AG04450 (cell line): ENCODE measurements around the gene NAA16. TPM values are rescaled to one million over a fixed set of nuclear protein-coding genes. Genes with fewer than 3 reads are reported as not detected.
"Not testable (repeated sequence)": the region's sequence is repeated elsewhere in the genome, so short reads cannot be mapped to it uniquely, and the experiment has no call there.

Experiments
- CTCF ChIA-PET: fragments of 300-600, 350-600 bp; formaldehyde crosslinking; extraction: SDS; loops from one replicate; lab custom pipeline; 2022; ENCODE audit warnings: antibody characterized with exemption, inconsistent platforms; lab: Charles Lee
- POLR2A ChIA-PET: fragments of 350-600 bp; formaldehyde crosslinking; extraction: SDS; loops from one replicate; lab custom pipeline; 2021; ENCODE audit warnings: antibody characterized with exemption, inconsistent platforms; lab: Yijun Ruan, JAX
- DNase-seq: peaks from one replicate; pipeline ENCODE4 v3.0.0-alpha.2; 2011; ENCODE audit warnings: low read depth, low spot score
- H3K27ac ChIP-seq: one replicate; pipeline ENCODE4 v1.5.1; 2012; ENCODE audit warnings: low read depth, low read length, control low read depth
- H3K27me3 ChIP-seq: one replicate; pipeline ENCODE4 v1.6.0; 2012; ENCODE audit warnings: low read length; ENCODE audit not compliant: control insufficient read depth, insufficient read depth
- H3K4me3 ChIP-seq: 2 replicates; pipeline ENCODE4 v1.5.1; 2011; ENCODE audit warnings: mild to moderate bottlenecking, low read depth, low read length, control low read depth
- H3K9me3 ChIP-seq: 2 replicates; pipeline ENCODE4 v1.5.1; 2012; ENCODE audit warnings: low read length; ENCODE audit not compliant: control insufficient read depth, insufficient read depth
- CTCF ChIP-seq: IDR thresholded peaks from 2 replicates; pipeline ENCODE4 v1.5.1; 2011; ENCODE audit warnings: low read depth, low read length, control low read depth, inconsistent platforms
- polyA plus RNA-seq: library from polyadenylated mRNA; depleted of rRNA; stranded (reverse); fragments of >200 nt; gene quantifications from 2 replicates; pipeline ENCODE4 v1.2.3, GENCODE V29; 2011

Gene NAA16
- polyA plus RNA-seq, 1 experiment: 14.9 TPM

- ChIA-PET CTCF (interaction anchor here (0.7 to 1.1 kb wide), 3 partner anchors 32 to 357 kb away, joined by 3 to 5 read pairs (median 3); no protein-coding TSS in a partner anchor), POLR2A (no interaction called here)
- DNase-seq: peak; percentile 13
- Histone ChIP-seq H3K27ac (no peak overlapping the region), H3K4me3 (no peak overlapping the region), H3K9me3 (no peaks in the 10 kb centered on the region), H3K27me3 (no peaks in the 10 kb centered on the region)
- TF ChIP-seq CTCF: peak; percentile 82
These were observed 42.1 kb downstream of the NAA16 start for GRCh38 chr13:41352935-41353840.

- DNase-seq: no peak
- Histone ChIP-seq H3K27me3 (no peaks in the 10 kb centered on the region), H3K4me3 (no peak overlapping the region), H3K27ac (no peak overlapping the region), H3K9me3 (no peaks in the 10 kb centered on the region)
- POLR2A ChIA-PET: no interaction called here
- CTCF ChIA-PET: interaction anchor here (0.6 to 1.5 kb wide), 6 partner anchors 11 to 539 kb away, joined by 3 to 5 read pairs (median 4); no protein-coding TSS in a partner anchor
- no peak for TF ChIP-seq CTCF
These were observed 43.3 kb downstream of the NAA16 start for GRCh38 chr13:41354416-41354815.

GRCh38 chr13:41356385-41356648 is 45.2 kb downstream of the NAA16 start:
- CTCF ChIA-PET, POLR2A ChIA-PET, H3K27me3 ChIP-seq, H3K4me3 ChIP-seq, DNase-seq, H3K27ac ChIP-seq, H3K9me3 ChIP-seq: not testable (repeated sequence)

GRCh38 chr13:41356786-41357185 is 45.7 kb downstream of the NAA16 start:
- ChIA-PET CTCF (interaction anchor here (1.2 kb wide), 1 partner anchor 296 kb away, joined by 5 read pairs; no protein-coding TSS in a partner anchor), POLR2A (no interaction called here)
- H3K9me3 ChIP-seq: no peaks in the 10 kb centered on the region
- no peaks in the 10 kb centered on the region for H3K27me3 ChIP-seq
- DNase-seq: no peak
- no peak overlapping the region for H3K27ac ChIP-seq
- TF ChIP-seq CTCF: no peak
- no peak overlapping the region for H3K4me3 ChIP-seq

- Histone ChIP-seq H3K27me3 (no peaks in the 10 kb centered on the region), H3K4me3 (no peak overlapping the region), H3K9me3 (no peaks in the 10 kb centered on the region), H3K27ac (no peak overlapping the region)
- ChIA-PET POLR2A (no interaction called here), CTCF (no interaction called here)
- no peak for DNase-seq
- no peak for TF ChIP-seq CTCF
These were observed 50.4 kb downstream of the NAA16 start for GRCh38 chr13:41361491-41361890.
